RWPE2 (cell line): ENCODE results near the gene THSD7A.

Experiments
- ATAC-seq: fragments of 200-7000 bp; cut with Tn5 transposase; 3 replicates; pipeline ENCODE4 v1.9.1; 2021; ENCODE audit warnings: low read depth
- DNase-seq: peaks from one replicate; pipeline ENCODE4 v3.0.0-alpha.2; 2020; ENCODE audit warnings: low spot score
- H3K27ac ChIP-seq: fragments of 450-650 bp; 2 replicates; pipeline ENCODE4 v1.5.1; 2017; ENCODE audit warnings: mild to moderate bottlenecking; ENCODE audit not compliant: poor library complexity, severe bottlenecking
- H3K27me3 ChIP-seq: fragments of 250-450 bp; sonication (Bioruptor Pico); 2 replicates; pipeline ENCODE4 v1.5.1; 2021; ENCODE audit warnings: mild to moderate bottlenecking, moderate library complexity; ENCODE audit not compliant: insufficient read depth, poor library complexity, severe bottlenecking
- H3K36me3 ChIP-seq: fragments of 250-450 bp; sonication (Bioruptor Pico); 2 replicates; pipeline ENCODE4 v1.5.1; 2020; ENCODE audit warnings: low read depth, mild to moderate bottlenecking, moderate library complexity
- H3K4me1 ChIP-seq: fragments of 250-450 bp; sonication (Bioruptor Pico); 2 replicates; pipeline ENCODE4 v1.5.1; 2021; ENCODE audit warnings: mild to moderate bottlenecking, moderate library complexity; ENCODE audit not compliant: insufficient read depth, poor library complexity, severe bottlenecking
- H3K4me3 ChIP-seq: fragments of 250-450 bp; sonication (Bioruptor Pico); 2 replicates; pipeline ENCODE4 v1.5.1; 2021; ENCODE audit warnings: mild to moderate bottlenecking, moderate library complexity; ENCODE audit not compliant: severe bottlenecking
- H3K9me3 ChIP-seq: fragments of 250-450 bp; sonication (Bioruptor Pico); 2 replicates; pipeline ENCODE4 v1.5.1; 2021; ENCODE audit warnings: mild to moderate bottlenecking, moderate library complexity; ENCODE audit not compliant: severe bottlenecking
- CTCF ChIP-seq: fragments of 450-650 bp; IDR thresholded peaks from one replicate; pipeline ENCODE4 v1.5.1; 2017; ENCODE audit warnings: mild to moderate bottlenecking, moderate library complexity; ENCODE audit not compliant: poor library complexity, severe bottlenecking

The THSD7A gene

DNA sequence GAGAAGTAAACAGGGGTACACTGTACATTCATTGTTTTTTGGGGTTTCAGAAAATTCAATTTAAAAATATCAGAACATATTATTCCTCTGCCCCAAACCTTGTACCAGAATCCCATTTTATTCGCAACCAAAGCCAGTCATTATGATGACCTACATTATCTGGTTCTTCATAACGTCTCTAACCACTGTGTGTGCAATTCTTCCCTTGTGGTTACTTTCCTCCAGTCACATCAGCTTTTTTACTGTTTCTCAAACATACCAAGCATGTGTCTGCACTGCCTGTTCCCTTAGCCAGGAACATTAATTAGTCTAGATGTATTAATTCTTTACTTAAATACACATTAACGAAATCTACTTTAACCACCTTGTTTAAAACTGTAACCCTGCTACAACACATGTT, 64.8 kb downstream of the THSD7A start:
- Histone ChIP-seq H3K27me3 (no peaks in the 10 kb centered on the region), H3K4me1 (no peaks in the 10 kb centered on the region), H3K9me3 (no peaks in the 10 kb centered on the region), H3K36me3 (no peaks in the 10 kb centered on the region), H3K27ac (no peak overlapping the region), H3K4me3 (no peak overlapping the region)
- no peak for ATAC-seq
- no peak for DNase-seq
- TF ChIP-seq CTCF, result no peak

- Histone ChIP-seq H3K9me3 (no peaks in the 10 kb centered on the region), H3K27me3 (no peaks in the 10 kb centered on the region), H3K4me3 (no peak overlapping the region), H3K36me3 (no peaks in the 10 kb centered on the region), H3K27ac (no peak overlapping the region), H3K4me1 (no peaks in the 10 kb centered on the region)
- no peak for TF ChIP-seq CTCF
- DNase-seq (no peak), ATAC-seq (no peak)
Measured at GRCh38 chr7:11760372-11760771, 71.6 kb downstream of the THSD7A start.

DNA sequence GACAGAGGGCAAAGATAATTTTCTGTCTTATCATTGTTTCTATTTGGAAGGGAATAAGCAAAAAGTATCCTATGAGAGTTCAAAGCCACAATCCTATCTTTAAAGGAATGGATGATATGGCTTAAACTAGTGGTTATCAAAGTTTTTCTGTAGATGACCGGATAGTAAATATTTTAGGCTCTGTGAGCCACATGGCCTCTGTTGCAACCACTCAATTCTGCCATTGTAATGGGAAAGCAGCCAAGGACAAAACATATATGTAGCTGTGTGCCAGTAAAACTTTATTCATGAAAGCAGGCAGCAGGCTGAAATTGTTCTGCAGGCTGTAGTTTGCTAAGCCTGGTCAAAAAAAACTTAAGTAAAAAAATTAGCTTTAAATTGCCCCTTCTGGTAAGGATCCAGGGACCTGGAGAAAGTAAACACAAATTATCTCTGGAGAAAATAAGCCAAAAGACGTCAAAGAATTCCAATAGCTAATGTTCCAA, 73.3 kb downstream of the THSD7A start:
- no peaks in the 10 kb centered on the region for H3K9me3 ChIP-seq
- H3K27ac ChIP-seq, result no peak overlapping the region
- H3K4me1 ChIP-seq, result no peaks in the 10 kb centered on the region
- DNase-seq, result no peak
- no peaks in the 10 kb centered on the region for H3K27me3 ChIP-seq
- no peak for TF ChIP-seq CTCF
- no peak overlapping the region for H3K4me3 ChIP-seq
- no peak for ATAC-seq
- H3K36me3 ChIP-seq, result no peaks in the 10 kb centered on the region

- Histone ChIP-seq H3K27me3 (no peaks in the 10 kb centered on the region), H3K4me1 (no peaks in the 10 kb centered on the region), H3K4me3 (no peak overlapping the region), H3K27ac (no peak overlapping the region), H3K9me3 (no peaks in the 10 kb centered on the region), H3K36me3 (no peaks in the 10 kb centered on the region)
- TF ChIP-seq CTCF, result no peak
- no peak for ATAC-seq
- no peak for DNase-seq
Measured at GRCh38 chr7:11757153-11757552, 74.8 kb downstream of the THSD7A start.

GRCh38 chr7:11754933-11755332, 77.1 kb downstream of the THSD7A start:
- H3K36me3 ChIP-seq, result no peaks in the 10 kb centered on the region
- no peaks in the 10 kb centered on the region for H3K27me3 ChIP-seq
- H3K9me3 ChIP-seq, result no peaks in the 10 kb centered on the region
- H3K27ac ChIP-seq, result no peak overlapping the region
- DNase-seq, result no peak
- H3K4me1 ChIP-seq, result no peaks in the 10 kb centered on the region
- no peak overlapping the region for H3K4me3 ChIP-seq
- no peak for ATAC-seq
- no peak for TF ChIP-seq CTCF
